ENCODE results near the gene DOCK10. TPM values are rescaled to one million over a fixed set of nuclear protein-coding genes. Genes with fewer than 3 reads are reported as not detected.

Gene DOCK10
- total RNA-seq, 1 experiment from 2014 or later, result 28.9 TPM

- no peaks in the 10 kb centered on the region for H3K79me2 ChIP-seq (ENCODE audit: low read depth)
- ChIA-PET CTCF (no interaction called here), POLR2A (ENCODE audit: unreplicated experiment) (no interaction called here)
- H3K36me3 ChIP-seq (ENCODE audit: low read depth), result no peaks in the 10 kb centered on the region
- no TSS peak for BruUV-seq (replicated peaks)
- TF ChIP-seq CTCF (conservative IDR thresholded peaks at IDR 0.05), result no peak
- no peak for TF ChIP-seq EZH2 (IDR thresholded peaks at IDR 0.05; ENCODE audit: low read depth)
- intact Hi-C loops (cut with micrococcal nuclease; ENCODE audit: unreplicated experiment), result no loop called here
- no peaks in the 10 kb centered on the region for H4K20me1 ChIP-seq (ENCODE audit: insufficient read depth)
- no peak for DNase-seq
- no peaks in the 10 kb centered on the region; the same call in 1 of the 2 replicates for H3F3A ChIP-seq (ENCODE audit: insufficient read depth, low read depth)
- no peak overlapping the region for H2AFZ ChIP-seq
- no peak overlapping the region for H3K4me2 ChIP-seq
- H3K4me1 ChIP-seq (replicated peaks; ENCODE audit: insufficient read depth), result no peaks in the 10 kb centered on the region
- H3K27me3 ChIP-seq (ENCODE audit: insufficient read depth, low read depth), result no peaks in the 10 kb centered on the region
- H3K9me3 ChIP-seq (ENCODE audit: insufficient read depth, low read depth), result no peaks in the 10 kb centered on the region; the same call in 1 of the 2 replicates
- no peak overlapping the region for H3K27ac ChIP-seq
- H3K9me2 ChIP-seq (ENCODE audit: insufficient read depth), result no peaks in the 10 kb centered on the region
- no peak overlapping the region for H3K4me3 ChIP-seq
Observed at GRCh38 chr2:224887141-224887540, 155.1 kb downstream of the DOCK10 start.

GRCh38 chr2:224885836-224886547 is 156.3 kb downstream of the DOCK10 start:
- no peak overlapping the region for H2AFZ ChIP-seq
- H3K4me1 ChIP-seq (replicated peaks; ENCODE audit: insufficient read depth), result no peaks in the 10 kb centered on the region
- H3K4me3 ChIP-seq, result no peak overlapping the region
- no peaks in the 10 kb centered on the region for H3K36me3 ChIP-seq (ENCODE audit: low read depth)
- intact Hi-C loops (cut with micrococcal nuclease; ENCODE audit: unreplicated experiment), result no loop called here
- H3K79me2 ChIP-seq (ENCODE audit: low read depth), result no peaks in the 10 kb centered on the region
- no TSS peak for BruUV-seq (replicated peaks)
- H3K27me3 ChIP-seq (ENCODE audit: insufficient read depth, low read depth), result no peaks in the 10 kb centered on the region
- TF ChIP-seq EZH2 (IDR thresholded peaks at IDR 0.05; ENCODE audit: low read depth), result no peak
- no peak for TF ChIP-seq CTCF (conservative IDR thresholded peaks at IDR 0.05)
- H3K9me2 ChIP-seq (ENCODE audit: insufficient read depth), result no peaks in the 10 kb centered on the region
- H3K9me3 ChIP-seq (ENCODE audit: insufficient read depth, low read depth), result no peaks in the 10 kb centered on the region; the same call in 1 of the 2 replicates
- no peak for DNase-seq
- POLR2A ChIA-PET (ENCODE audit: unreplicated experiment), result no interaction called here
- no peaks in the 10 kb centered on the region; the same call in 1 of the 2 replicates for H3F3A ChIP-seq (ENCODE audit: insufficient read depth, low read depth)
- no peaks in the 10 kb centered on the region for H4K20me1 ChIP-seq (ENCODE audit: insufficient read depth)
- CTCF ChIA-PET, result no interaction called here
- H3K27ac ChIP-seq, result no peak overlapping the region
- no peak overlapping the region for H3K4me2 ChIP-seq

- Histone ChIP-seq H3K4me3 (no peak overlapping the region), H2AFZ (no peak overlapping the region), H3K36me3 (ENCODE audit: low read depth) (no peaks in the 10 kb centered on the region), H3F3A (ENCODE audit: insufficient read depth, low read depth) (no peaks in the 10 kb centered on the region; the same call in 1 of the 2 replicates), H3K27me3 (ENCODE audit: insufficient read depth, low read depth) (no peaks in the 10 kb centered on the region), H3K9me3 (ENCODE audit: insufficient read depth, low read depth) (no peaks in the 10 kb centered on the region; the same call in 1 of the 2 replicates), H3K9me2 (ENCODE audit: insufficient read depth) (no peaks in the 10 kb centered on the region), H3K79me2 (ENCODE audit: low read depth) (no peaks in the 10 kb centered on the region), H3K4me1 (replicated peaks; ENCODE audit: insufficient read depth) (no peaks in the 10 kb centered on the region), H3K27ac (no peak overlapping the region), H3K4me2 (no peak overlapping the region), H4K20me1 (ENCODE audit: insufficient read depth) (no peaks in the 10 kb centered on the region)
- BruUV-seq (replicated peaks), result no TSS peak
- no peak for DNase-seq
- TF ChIP-seq CTCF (conservative IDR thresholded peaks at IDR 0.05) (no peak), EZH2 (IDR thresholded peaks at IDR 0.05; ENCODE audit: low read depth) (no peak)
- CTCF ChIA-PET, result no interaction called here
- intact Hi-C loops (cut with micrococcal nuclease; ENCODE audit: unreplicated experiment), result no loop called here
- POLR2A ChIA-PET (ENCODE audit: unreplicated experiment), result no interaction called here
Observed at GRCh38 chr2:224885291-224885690, 157.0 kb downstream of the DOCK10 start.

Measured in PC-9 (cell line).